ENCODE results near the gene GPBAR1. TPM values are rescaled to one million over a fixed set of nuclear protein-coding genes. Genes with fewer than 3 reads are reported as not detected.

The GPBAR1 gene
- total RNA-seq, 2 experiments from 2014 or later, result 0.14 to 0.19 TPM

DNA sequence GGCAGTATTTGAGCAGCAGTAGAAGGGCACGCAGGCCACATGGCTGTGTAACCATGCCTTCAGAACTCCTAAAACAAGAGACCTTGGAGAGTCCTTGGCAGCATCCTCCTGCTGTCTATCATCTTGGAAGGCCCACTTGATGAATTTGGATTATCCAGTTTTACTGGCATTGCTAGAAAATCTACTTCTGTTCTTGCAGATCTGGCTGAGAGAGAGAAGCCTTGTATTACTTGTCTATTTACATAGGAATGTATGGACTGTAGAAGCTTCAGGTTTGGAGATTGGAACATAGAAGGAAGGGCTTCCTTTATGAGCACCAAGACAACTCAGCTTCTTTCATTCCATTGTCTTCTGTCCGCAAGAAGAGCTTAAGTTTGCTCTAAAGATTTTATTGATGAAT lies 16.1 kb upstream of the GPBAR1 start:
- H3K4me1 Mint-ChIP-seq (ENCODE audit: low read depth), result peaks cover 8% of the 10 kb centered on the region

DNA sequence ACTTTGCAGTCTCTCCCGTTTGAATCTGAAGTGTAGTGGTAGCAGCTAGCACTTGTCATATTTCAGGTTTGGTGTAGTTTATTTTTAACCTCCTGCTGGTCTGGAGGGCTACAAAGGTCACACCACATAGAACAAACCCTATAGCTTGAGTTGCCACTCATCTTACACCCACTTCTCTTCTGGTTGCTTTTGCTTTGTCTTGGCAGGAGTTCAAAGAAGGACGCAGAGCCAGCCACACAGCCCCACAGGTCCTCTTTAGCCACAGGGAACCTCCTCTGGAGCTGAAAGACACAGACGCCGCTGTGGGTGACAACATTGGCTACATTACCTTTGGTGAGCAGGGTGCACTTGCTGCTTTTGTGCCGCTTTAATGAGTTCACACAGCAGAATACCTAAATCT lies 15.6 kb upstream of the GPBAR1 start:
- DNase-seq, result peak; percentile 4
- H3K36me3 Mint-ChIP-seq, result peaks cover 76% of the 10 kb centered on the region
- H3K4me3 Mint-ChIP-seq, result no peak overlapping the region
- no peaks in the 10 kb centered on the region for H3K9me3 Mint-ChIP-seq
- intact Hi-C loops (cut with micrococcal nuclease), result no loop called here
- H3K4me1 Mint-ChIP-seq (ENCODE audit: low read depth), result peaks cover 10% of the 10 kb centered on the region
- H3K27me3 Mint-ChIP-seq, result no peaks in the 10 kb centered on the region
- ChIA-PET POLR2A (interaction anchor here (2.5 kb wide), 1 partner anchor 10 kb away, joined by 7 read pairs; no protein-coding TSS in a partner anchor), CTCF (interaction anchor here (1.2 kb wide), 1 partner anchor 16 kb away, joined by 3 read pairs; no protein-coding TSS in a partner anchor)
- H3K27ac Mint-ChIP-seq, result no peak overlapping the region

More for the DNA sequence above, 16.1 kb upstream of the GPBAR1 start:
- intact Hi-C loops (cut with micrococcal nuclease), result no loop called here
- CTCF ChIA-PET, result interaction anchor here (1.2 kb wide), 1 partner anchor 16 kb away, joined by 3 read pairs; no protein-coding TSS in a partner anchor
- no peak for DNase-seq
- Mint-ChIP-seq H3K4me3 (no peak overlapping the region), H3K36me3 (peaks cover 76% of the 10 kb centered on the region), H3K27ac (peak overlapping the region; percentile 59), H3K9me3 (no peaks in the 10 kb centered on the region), H3K27me3 (no peaks in the 10 kb centered on the region)
- POLR2A ChIA-PET, result interaction anchor here (2.5 kb wide), 1 partner anchor 10 kb away, joined by 7 read pairs; no protein-coding TSS in a partner anchor

DNA sequence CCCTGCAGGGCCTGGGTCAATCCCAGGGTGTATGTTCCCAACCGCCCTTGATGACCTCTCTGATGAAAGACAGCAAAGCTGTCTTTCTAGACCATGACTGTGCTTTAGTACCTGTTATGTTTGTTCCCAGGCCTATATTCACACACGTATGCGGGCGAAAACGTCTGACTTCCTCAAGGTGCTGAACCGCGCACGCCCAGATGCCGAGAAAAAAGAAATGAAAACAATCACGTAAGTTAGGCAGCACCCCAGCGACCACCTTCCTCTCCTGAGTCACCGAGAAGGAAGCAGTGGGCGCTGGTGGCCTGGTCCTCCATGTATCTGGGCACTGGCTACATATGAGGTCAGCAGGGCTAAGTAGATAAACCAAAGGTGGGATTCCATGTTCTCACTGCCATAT lies 11.1 kb upstream of the GPBAR1 start:
- H3K36me3 Mint-ChIP-seq, result peaks cover 77% of the 10 kb centered on the region
- peak overlapping the region; percentile 51 for H3K27ac Mint-ChIP-seq
- H3K27me3 Mint-ChIP-seq, result no peaks in the 10 kb centered on the region
- CTCF ChIA-PET, result no interaction called here
- no peak for DNase-seq
- H3K4me3 Mint-ChIP-seq, result no peak overlapping the region
- H3K9me3 Mint-ChIP-seq, result no peaks in the 10 kb centered on the region
- POLR2A ChIA-PET, result no interaction called here
- intact Hi-C loops (cut with micrococcal nuclease), result no loop called here
- H3K4me1 Mint-ChIP-seq (ENCODE audit: low read depth), result peaks cover 16% of the 10 kb centered on the region

DNA sequence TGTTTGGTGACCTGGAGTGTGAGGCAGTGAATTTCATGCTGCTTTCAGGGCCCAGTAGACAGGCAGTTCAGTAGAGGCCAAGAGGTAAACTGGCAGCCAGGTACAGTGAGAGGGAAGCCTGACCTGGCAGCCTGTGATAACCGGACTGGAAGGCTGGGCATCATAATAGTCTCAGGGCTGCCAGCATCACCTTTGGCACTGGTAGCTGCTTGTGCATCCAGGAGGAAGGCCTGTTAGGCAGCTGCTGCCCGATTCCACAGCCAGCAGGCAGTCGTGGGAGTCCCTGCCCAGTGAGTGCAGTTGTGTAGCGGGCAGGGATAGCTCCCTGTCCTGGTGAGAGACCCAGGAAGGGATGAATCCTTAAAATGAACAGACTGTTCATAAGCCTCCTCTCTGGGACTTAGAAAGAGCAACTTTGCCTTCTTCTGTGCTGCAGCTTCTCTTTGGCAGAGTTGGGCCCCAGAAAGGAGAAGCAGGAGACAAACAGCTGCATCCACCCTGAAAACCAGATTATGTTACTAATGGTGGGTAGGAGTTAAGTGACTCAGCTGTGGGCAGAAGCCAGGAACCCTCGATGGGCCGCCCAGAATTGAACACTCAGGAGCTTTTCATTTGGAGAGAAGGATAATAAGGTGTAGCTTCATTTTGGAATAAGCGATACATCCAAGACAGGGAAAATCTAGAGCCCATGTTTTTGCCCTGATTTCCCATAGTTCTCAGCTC lies 8.1 kb upstream of the GPBAR1 start:
- Mint-ChIP-seq H3K27me3 (no peaks in the 10 kb centered on the region), H3K9me3 (no peaks in the 10 kb centered on the region), H3K36me3 (peaks cover 63% of the 10 kb centered on the region), H3K4me3 (no peak overlapping the region), H3K27ac (peak overlapping the region; percentile 80), H3K4me1 (ENCODE audit: low read depth) (peaks cover 37% of the 10 kb centered on the region)
- ChIA-PET CTCF (interaction anchor here (0.9 to 1.4 kb wide), 2 partner anchors 36 to 67 kb away, joined by 4 to 6 read pairs; partner anchors contain the start of gene ARPC2), POLR2A (interaction anchor here (0.5 to 1.2 kb wide), 4 partner anchors 9 to 178 kb away, joined by 3 to 4 read pairs (median 3); partner anchors contain the start of gene GPBAR1)
- DNase-seq, result no peak
- intact Hi-C loops (cut with micrococcal nuclease), result no loop called here

DNA sequence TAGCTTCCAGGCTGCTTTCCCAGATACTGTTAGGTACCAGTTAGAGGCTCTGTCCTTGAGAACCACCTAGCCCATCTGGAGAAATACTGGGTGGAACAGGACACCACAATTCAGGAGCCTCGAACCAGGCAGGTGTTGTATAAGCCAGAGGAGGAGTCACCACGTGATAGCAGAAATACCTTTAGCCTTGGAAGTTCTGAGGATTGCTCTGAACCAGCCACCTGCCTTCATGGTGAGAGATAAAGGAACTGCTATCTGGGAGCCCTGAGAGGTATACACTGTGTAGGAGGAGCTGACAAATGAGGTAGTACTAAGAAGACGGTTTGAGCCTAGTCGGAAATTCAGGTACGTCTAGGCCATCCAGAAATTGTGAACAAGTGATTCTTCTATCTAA lies 7.6 kb upstream of the GPBAR1 start:
- no peaks in the 10 kb centered on the region for H3K9me3 Mint-ChIP-seq
- H3K27ac Mint-ChIP-seq, result peak overlapping the region; percentile 80
- CTCF ChIA-PET, result interaction anchor here (0.7 to 1.4 kb wide), 3 partner anchors 37 to 68 kb away, joined by 3 to 6 read pairs (median 4); partner anchors contain the start of gene ARPC2
- POLR2A ChIA-PET, result interaction anchor here (0.6 kb wide), 1 partner anchor 179 kb away, joined by 3 read pairs; no protein-coding TSS in a partner anchor
- no peaks in the 10 kb centered on the region for H3K27me3 Mint-ChIP-seq
- peaks cover 59% of the 10 kb centered on the region for H3K36me3 Mint-ChIP-seq
- H3K4me1 Mint-ChIP-seq (ENCODE audit: low read depth), result peaks cover 38% of the 10 kb centered on the region
- DNase-seq, result no peak
- H3K4me3 Mint-ChIP-seq, result no peak overlapping the region
- intact Hi-C loops (cut with micrococcal nuclease), result no loop called here

DNA sequence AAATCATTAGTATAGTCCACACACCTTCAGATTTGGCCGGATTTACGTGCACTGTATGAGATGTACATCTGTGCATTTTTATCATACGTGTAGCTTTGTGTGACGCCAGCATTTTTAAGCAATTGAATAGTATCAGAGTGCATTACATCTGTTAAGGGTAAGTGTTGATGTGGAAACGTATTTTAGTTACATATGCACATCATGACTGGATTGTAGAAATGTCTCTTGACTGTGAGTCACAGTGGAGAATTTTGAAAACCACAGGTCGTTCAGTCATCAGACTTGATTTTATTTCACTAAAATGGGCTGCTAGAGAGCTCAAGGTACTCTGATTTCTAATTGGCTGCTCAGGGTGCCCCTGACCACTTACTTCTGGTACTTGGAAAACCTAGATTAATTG lies 5.4 kb upstream of the GPBAR1 start:
- intact Hi-C loops (cut with micrococcal nuclease), result loop anchor here (5.0 kb wide), 1 partner anchor 88 kb away; the partner anchor contains the start of gene CXCR1
- Mint-ChIP-seq H3K4me3 (no peak overlapping the region), H3K4me1 (ENCODE audit: low read depth) (peaks cover 36% of the 10 kb centered on the region), H3K27ac (peak overlapping the region; percentile 69), H3K27me3 (no peaks in the 10 kb centered on the region), H3K36me3 (peaks cover 41% of the 10 kb centered on the region), H3K9me3 (no peaks in the 10 kb centered on the region)
- ChIA-PET CTCF (interaction anchor here (1.1 to 4.2 kb wide), 5 partner anchors 15 to 83 kb away, joined by 3 to 27 read pairs (median 5); partner anchors contain the start of genes AAMP and PNKD), POLR2A (interaction anchor here (0.9 to 1.8 kb wide), 3 partner anchors 11 to 26 kb away, joined by 3 to 7 read pairs (median 5); no protein-coding TSS in a partner anchor)
- DNase-seq, result no peak

GRCh38 chr2:218256612-218257350 lies 4.0 kb upstream of the GPBAR1 start:
- Mint-ChIP-seq H3K4me3 (no peak overlapping the region), H3K36me3 (peaks cover 31% of the 10 kb centered on the region), H3K4me1 (ENCODE audit: low read depth) (peaks cover 30% of the 10 kb centered on the region), H3K27me3 (no peaks in the 10 kb centered on the region), H3K9me3 (no peaks in the 10 kb centered on the region), H3K27ac (peak overlapping the region; percentile 84)
- ChIA-PET CTCF (interaction anchor here (0.7 to 4.2 kb wide), 20 partner anchors 9 to 85 kb away, joined by 3 to 28 read pairs (median 5); partner anchors contain the start of genes AAMP, ARPC2 and PNKD), POLR2A (interaction anchor here (0.9 to 1.8 kb wide), 6 partner anchors 8 to 68 kb away, joined by 3 to 11 read pairs (median 3); no protein-coding TSS in a partner anchor)
- intact Hi-C loops (cut with micrococcal nuclease), result loop anchor here (1.0 to 5.0 kb wide), 5 partner anchors 14 to 89 kb away; partner anchors contain the start of genes AAMP, CXCR1 and PNKD
- DNase-seq, result no peak

- Mint-ChIP-seq H3K27ac (peak overlapping the region; percentile 84), H3K27me3 (no peaks in the 10 kb centered on the region), H3K4me1 (ENCODE audit: low read depth) (peaks cover 25% of the 10 kb centered on the region), H3K4me3 (no peak overlapping the region), H3K9me3 (no peaks in the 10 kb centered on the region), H3K36me3 (peaks cover 25% of the 10 kb centered on the region)
- CTCF ChIA-PET, result interaction anchor here (0.7 to 4.2 kb wide), 18 partner anchors 9 to 73 kb away, joined by 3 to 28 read pairs (median 5); partner anchors contain the start of genes AAMP, ARPC2 and PNKD
- peak; percentile 85 for DNase-seq
- POLR2A ChIA-PET, result interaction anchor here (0.9 to 1.7 kb wide), 6 partner anchors 7 to 69 kb away, joined by 3 to 11 read pairs (median 3); no protein-coding TSS in a partner anchor
- intact Hi-C loops (cut with micrococcal nuclease), result loop anchor here (1.0 to 5.0 kb wide), 5 partner anchors 13 to 90 kb away; partner anchors contain the start of genes AAMP, CXCR1 and PNKD
Observed at GRCh38 chr2:218257390-218257981, 3.3 kb upstream of the GPBAR1 start.

DNA sequence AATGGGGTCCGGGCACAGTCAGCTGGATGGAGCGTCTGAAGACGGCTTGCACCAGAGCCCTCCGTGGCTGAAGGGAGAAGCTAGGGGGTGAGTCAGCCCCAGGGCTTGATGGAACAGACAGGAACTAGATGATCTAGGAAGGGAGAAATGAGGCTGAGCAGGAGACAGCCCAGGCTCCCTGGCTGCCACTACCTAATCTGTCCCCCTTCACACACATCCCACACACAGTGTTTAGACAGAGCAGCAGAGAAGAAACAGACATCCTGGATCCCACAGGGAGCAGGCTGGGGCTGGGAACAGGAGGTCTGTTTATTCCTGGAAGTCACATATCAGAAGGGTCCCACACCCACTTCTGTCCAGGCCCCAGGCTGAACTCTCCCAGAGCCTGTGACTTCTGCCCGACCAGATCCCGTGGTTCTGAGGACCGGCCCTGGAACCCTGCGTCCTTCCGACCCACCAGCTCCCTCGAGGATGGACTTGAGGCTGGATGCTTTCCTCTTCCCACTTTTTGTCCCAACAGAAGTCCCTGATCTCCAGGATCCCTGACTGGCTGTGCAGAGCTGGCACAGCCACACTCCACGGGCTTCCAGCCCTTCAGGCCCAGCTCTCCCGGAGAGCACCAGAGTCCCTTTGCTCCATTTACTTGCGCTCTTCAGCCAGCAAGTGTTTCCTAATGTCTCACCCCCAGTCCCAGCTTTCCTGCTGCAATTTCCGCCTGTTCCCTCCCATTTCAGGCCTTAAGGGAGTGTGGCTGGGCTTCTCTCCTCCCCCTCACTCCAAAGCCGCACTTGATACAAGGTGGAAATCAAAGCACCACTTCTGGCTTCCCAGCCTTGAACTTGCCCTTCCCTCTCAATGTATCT lies 1.5 kb upstream of the GPBAR1 start:
- H3K36me3 Mint-ChIP-seq, result peaks cover 14% of the 10 kb centered on the region
- no peak overlapping the region for H3K27ac Mint-ChIP-seq
- DNase-seq, result no peak
- CTCF ChIA-PET, result interaction anchor here (0.6 to 3.8 kb wide), 6 partner anchors 12 to 73 kb away, joined by 3 to 28 read pairs (median 4); partner anchors contain the start of genes AAMP and PNKD
- H3K4me1 Mint-ChIP-seq (ENCODE audit: low read depth), result peaks cover 29% of the 10 kb centered on the region
- no peaks in the 10 kb centered on the region for H3K9me3 Mint-ChIP-seq
- POLR2A ChIA-PET, result no interaction called here
- intact Hi-C loops (cut with micrococcal nuclease), result loop anchor here (5.0 kb wide), 1 partner anchor 92 kb away; the partner anchor contains the start of gene CXCR1
- H3K27me3 Mint-ChIP-seq, result no peaks in the 10 kb centered on the region
- no peak overlapping the region for H3K4me3 Mint-ChIP-seq

- intact Hi-C loops (cut with micrococcal nuclease), result no loop called here
- ChIA-PET POLR2A (no interaction called here), CTCF (interaction anchor here (1.2 to 3.8 kb wide), 3 partner anchors 11 to 74 kb away, joined by 3 to 28 read pairs (median 4); partner anchors contain the start of genes AAMP and PNKD)
- Mint-ChIP-seq H3K4me1 (ENCODE audit: low read depth) (peaks cover 23% of the 10 kb centered on the region), H3K27ac (no peak overlapping the region), H3K9me3 (no peaks in the 10 kb centered on the region), H3K36me3 (peaks cover 9% of the 10 kb centered on the region), H3K27me3 (no peaks in the 10 kb centered on the region), H3K4me3 (no peak overlapping the region)
- no peak for DNase-seq
Observed at GRCh38 chr2:218260166-218260565, 649 bp upstream of the GPBAR1 start.
